Ishikawa (cell line): ENCODE data around the gene STK32A.

Experiments used
- CREB1 ChIP-seq: IDR thresholded peaks from 2 replicates; pipeline ENCODE4 v1.6.1; 2012; ENCODE audit warnings: low read depth
- TEAD4 ChIP-seq: IDR thresholded peaks from 2 replicates; pipeline ENCODE4 v1.6.1; 2012
- YY1 ChIP-seq: IDR thresholded peaks from 2 replicates; pipeline ENCODE4 v1.6.1; 2012; ENCODE audit warnings: low read depth

DNA sequence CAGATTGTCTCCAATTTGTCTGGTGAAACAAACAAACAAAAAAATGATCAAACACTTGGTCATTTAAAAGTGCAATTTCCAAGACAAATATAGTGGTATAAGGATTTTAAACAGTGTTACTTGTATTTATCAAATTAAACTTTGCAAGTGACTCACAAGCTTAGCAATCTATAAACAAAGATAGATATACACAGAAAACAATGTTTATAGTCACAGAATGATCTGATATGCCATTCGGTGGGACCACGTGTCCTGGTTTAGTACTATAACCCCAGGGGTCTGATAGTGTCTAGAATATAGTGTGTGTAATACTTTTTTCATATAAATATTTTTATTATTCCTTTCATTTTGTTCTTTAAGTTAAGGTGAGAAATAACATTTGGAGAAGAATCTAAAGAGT lies 183.8 kb downstream of the STK32A start:
- TF ChIP-seq YY1 (no peak), CREB1 (no peak), TEAD4 (no peak)
